CD4-positive, CD25-positive, alpha-beta regulatory T cell (primary cell): ENCODE results near the gene TACR1. TPM values are rescaled to one million over a fixed set of nuclear protein-coding genes. Genes with fewer than 3 reads are reported as not detected.

Experiments used
- ATAC-seq, 2 donors: fragments of 150-1000 bp; cut with Tn5 transposase; one replicate each; pipeline ENCODE4 v1.10.0; 2021; ENCODE audit warnings: low read depth in 2 of 2, moderate number of reproducible peaks in 2 of 2, moderate library complexity in 1 of 2
- DNase-seq, 3 donors: peaks; one replicate each; pipeline versions ENCODE4 v3.0.0 to v3.0.0-alpha.2; 2012 to 2022; ENCODE audit warnings: mixed read lengths in 1 of 3
- H3K27ac ChIP-seq: one replicate; pipeline ENCODE4 v1.7.0; 2013; ENCODE audit warnings: mild to moderate bottlenecking, low read length; ENCODE audit not compliant: insufficient read depth, poor library complexity, severe bottlenecking
- H3K27me3 ChIP-seq: one replicate; pipeline ENCODE4 v1.7.0; 2013; ENCODE audit warnings: low read length; ENCODE audit not compliant: control insufficient read depth, insufficient read depth
- H3K36me3 ChIP-seq: one replicate; pipeline ENCODE4 v1.7.0; 2013; ENCODE audit warnings: mild to moderate bottlenecking, low read length, moderate library complexity; ENCODE audit not compliant: control insufficient read depth, insufficient read depth
- H3K4me1 ChIP-seq: 2 replicates; pipeline ENCODE4 v1.7.0; 2013; ENCODE audit warnings: mild to moderate bottlenecking, low read length; ENCODE audit not compliant: insufficient read depth, control insufficient read depth, poor library complexity, severe bottlenecking
- H3K4me3 ChIP-seq: one replicate; pipeline ENCODE4 v1.7.0; 2013; ENCODE audit warnings: low read depth, mild to moderate bottlenecking, low read length, moderate library complexity
- H3K9me3 ChIP-seq, 2 experiments: 1 replicate in 1 of 2; 2 replicates in 1 of 2; pipeline ENCODE4 v1.7.0; 2013; ENCODE audit warnings: low read length in 2 of 2, mild to moderate bottlenecking in 1 of 2, moderate library complexity in 1 of 2; ENCODE audit not compliant: control insufficient read depth in 2 of 2
- H3K27ac Mint-ChIP-seq, 3 donors: one replicate each; pipeline ENCODE4 v1.8.0; 2020 to 2022; ENCODE audit warnings: mild to moderate bottlenecking in 3 of 3, mixed read lengths in 3 of 3, moderate library complexity in 2 of 3
- H3K27me3 Mint-ChIP-seq: one replicate; pipeline ENCODE4 v1.8.0; 2022; ENCODE audit warnings: mild to moderate bottlenecking, mixed read lengths
- H3K36me3 Mint-ChIP-seq: one replicate; pipeline ENCODE4 v1.8.0; 2020; ENCODE audit warnings: mixed read lengths
- H3K4me1 Mint-ChIP-seq, 4 donors: one replicate each; pipeline ENCODE4 v1.8.0; 2020 to 2022; ENCODE audit warnings: mixed read lengths in 4 of 4, mild to moderate bottlenecking in 1 of 4
- H3K4me3 Mint-ChIP-seq, 4 donors: one replicate each; pipeline ENCODE4 v1.8.0; 2020 to 2022; ENCODE audit warnings: mild to moderate bottlenecking in 4 of 4, mixed read lengths in 4 of 4, moderate library complexity in 3 of 4
- H3K9me3 Mint-ChIP-seq, 7 donors: one replicate each; pipeline ENCODE4 v1.8.0; 2020 to 2022; ENCODE audit warnings: mixed read lengths in 7 of 7, mild to moderate bottlenecking in 3 of 7, moderate library complexity in 2 of 7
- polyA plus RNA-seq, 4 donors: library from polyadenylated mRNA; unstranded; fragments of 300-500 nt; fragmentation: Illumina TruSeq; gene quantifications; one replicate each; pipeline ENCODE4 v1.2.3, GENCODE V29; 2021
- total RNA-seq: library from RNA; stranded (reverse); gene quantifications from one replicate; pipeline ENCODE4 v1.2.3, GENCODE V29; 2022

TACR1 gene
- total and polyA plus RNA-seq, 5 donors from 2014 or later: 0.09 TPM; not detected in 4

DNA sequence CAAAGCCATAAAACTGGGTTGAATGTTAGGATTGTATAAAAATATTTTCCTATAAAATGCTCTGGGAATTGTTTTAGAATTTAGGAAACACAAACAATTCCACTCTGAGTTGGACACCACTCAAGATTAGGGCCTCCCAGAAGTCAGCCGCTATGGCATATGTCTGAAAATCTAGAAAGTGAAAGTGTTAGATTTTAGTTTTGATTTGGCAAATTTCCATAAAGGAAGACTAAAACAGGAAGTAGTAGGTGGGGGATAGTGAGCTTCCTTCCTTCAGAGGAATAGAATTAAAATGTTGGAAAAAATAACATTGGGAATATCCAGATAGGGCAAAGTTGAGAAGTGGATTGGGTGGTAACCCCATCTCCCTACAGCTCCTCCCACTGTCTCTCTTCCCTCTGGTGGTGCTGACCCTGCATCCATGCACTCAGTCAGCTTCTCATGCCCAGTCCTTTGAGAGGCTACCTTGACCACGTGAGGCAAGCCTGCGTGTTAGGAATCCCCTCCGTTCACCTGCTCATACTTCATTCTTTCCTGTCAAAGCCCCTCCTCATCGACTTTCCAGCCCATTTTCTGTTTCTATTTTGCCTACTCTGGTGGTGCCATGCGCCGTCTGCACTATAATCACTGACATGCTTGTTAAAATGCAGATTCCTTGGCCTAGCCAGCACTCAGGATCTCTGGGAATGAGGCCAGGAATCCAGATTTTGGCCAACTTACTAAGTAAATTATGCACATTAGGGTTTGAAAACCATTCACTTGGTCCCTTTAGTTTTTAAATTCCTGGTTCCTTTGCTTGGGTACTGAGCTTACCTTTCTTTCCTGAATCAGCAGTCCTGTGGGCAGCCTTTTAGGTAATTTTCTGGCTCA, 157.4 kb downstream of the TACR1 start:
- Mint-ChIP-seq H3K4me3 (peak overlapping the region in 1 of 4 donors; percentile 9), H3K36me3 (peaks cover 13% of the 10 kb centered on the region), H3K4me1 (no peaks in the 10 kb centered on the region), H3K27ac (peak overlapping the region in 1 of 3 donors; percentile 58), H3K9me3 (peaks cover 0 to 2% (median 0%) of the 10 kb centered on the region in 7 donors), H3K27me3 (no peaks in the 10 kb centered on the region)
- Histone ChIP-seq H3K4me1 (no peaks in the 10 kb centered on the region), H3K27ac (no peak overlapping the region), H3K27me3 (no peaks in the 10 kb centered on the region), H3K36me3 (no peaks in the 10 kb centered on the region), H3K9me3 (no peaks in the 10 kb centered on the region), H3K4me3 (no peak overlapping the region)
- no peak for ATAC-seq
- no peak for DNase-seq

DNA sequence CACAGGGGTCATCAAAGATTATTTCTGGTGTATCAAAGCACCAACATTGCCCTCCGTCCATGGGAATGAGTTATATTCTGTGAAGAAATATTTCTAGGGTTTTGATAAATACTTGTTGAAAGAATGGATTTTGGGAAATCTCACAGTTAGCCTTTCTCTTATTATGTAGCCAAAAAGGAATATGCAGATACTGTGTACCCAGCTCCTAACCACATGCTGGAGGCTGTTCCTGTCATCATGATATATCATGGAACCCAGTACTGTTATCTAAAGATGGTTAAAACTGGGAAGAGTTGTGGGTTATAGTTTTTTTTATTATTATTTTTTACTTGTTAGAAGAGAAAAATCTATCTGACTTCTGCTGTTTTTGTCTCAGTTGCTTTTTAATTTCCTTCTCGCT, 158.1 kb downstream of the TACR1 start:
- Histone ChIP-seq H3K9me3 (no peaks in the 10 kb centered on the region), H3K36me3 (no peaks in the 10 kb centered on the region), H3K4me1 (no peaks in the 10 kb centered on the region), H3K4me3 (no peak overlapping the region), H3K27me3 (no peaks in the 10 kb centered on the region), H3K27ac (no peak overlapping the region)
- Mint-ChIP-seq H3K4me1 (no peaks in the 10 kb centered on the region), H3K4me3 (no peak overlapping the region), H3K27ac (no peak overlapping the region), H3K27me3 (no peaks in the 10 kb centered on the region), H3K36me3 (peaks cover 13% of the 10 kb centered on the region), H3K9me3 (peaks cover 0 to 2% (median 0%) of the 10 kb centered on the region in 7 donors)
- no peak for ATAC-seq
- no peak for DNase-seq

DNA sequence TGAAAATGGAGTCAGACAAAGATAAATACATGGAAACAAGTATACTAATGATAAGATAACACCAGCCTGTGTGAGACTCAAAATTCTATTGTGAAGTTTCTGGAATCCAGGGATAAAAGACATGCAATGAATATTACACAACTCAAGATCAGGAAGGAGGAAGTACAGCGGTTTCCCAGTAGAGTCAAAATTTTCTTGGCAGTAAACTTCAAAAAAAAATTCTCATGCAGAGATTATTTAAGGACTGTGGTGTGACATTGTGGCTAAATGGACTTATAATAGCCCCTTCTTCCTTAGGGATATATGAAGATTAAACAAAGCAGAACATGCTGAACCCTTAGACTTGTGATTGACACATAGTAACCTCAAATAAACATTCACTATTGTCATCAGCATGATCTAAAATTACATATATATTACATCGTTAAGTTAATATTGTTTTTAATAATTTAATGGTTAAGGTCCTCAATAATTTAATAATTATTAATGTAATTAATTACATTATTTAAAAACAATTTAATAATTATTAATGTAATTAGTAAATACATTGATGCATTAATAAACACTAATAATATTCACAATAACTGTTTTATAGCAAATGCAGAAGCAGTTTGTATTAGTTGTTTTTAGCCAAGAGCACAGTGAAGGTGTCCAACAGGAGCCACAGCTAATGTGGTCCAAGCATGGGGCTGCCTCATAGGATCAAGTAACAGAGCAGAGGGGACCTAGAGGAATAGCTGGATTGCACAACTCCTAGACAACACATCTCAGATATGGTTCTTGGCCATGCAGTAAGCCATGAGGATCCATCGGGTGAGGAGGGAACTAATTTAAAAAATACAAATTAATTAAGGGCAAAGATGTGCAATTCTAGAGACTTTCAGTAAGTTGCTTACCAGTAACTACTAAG, 163.6 kb downstream of the TACR1 start:
- no peaks in the 10 kb centered on the region for H3K4me1 ChIP-seq
- H3K9me3 ChIP-seq: no peaks in the 10 kb centered on the region
- DNase-seq (no peak), ATAC-seq (no peak)
- H3K4me1 Mint-ChIP-seq: no peaks in the 10 kb centered on the region
- H3K27me3 ChIP-seq: no peaks in the 10 kb centered on the region
- no peaks in the 10 kb centered on the region for H3K27me3 Mint-ChIP-seq
- no peak overlapping the region for H3K27ac Mint-ChIP-seq
- H3K36me3 ChIP-seq: no peaks in the 10 kb centered on the region
- no peak overlapping the region for H3K27ac ChIP-seq
- no peak overlapping the region for H3K4me3 Mint-ChIP-seq
- H3K4me3 ChIP-seq: no peak overlapping the region
- H3K36me3 Mint-ChIP-seq: no peaks in the 10 kb centered on the region
- peaks cover 0 to 1% (median 0%) of the 10 kb centered on the region in 7 donors for H3K9me3 Mint-ChIP-seq

DNA sequence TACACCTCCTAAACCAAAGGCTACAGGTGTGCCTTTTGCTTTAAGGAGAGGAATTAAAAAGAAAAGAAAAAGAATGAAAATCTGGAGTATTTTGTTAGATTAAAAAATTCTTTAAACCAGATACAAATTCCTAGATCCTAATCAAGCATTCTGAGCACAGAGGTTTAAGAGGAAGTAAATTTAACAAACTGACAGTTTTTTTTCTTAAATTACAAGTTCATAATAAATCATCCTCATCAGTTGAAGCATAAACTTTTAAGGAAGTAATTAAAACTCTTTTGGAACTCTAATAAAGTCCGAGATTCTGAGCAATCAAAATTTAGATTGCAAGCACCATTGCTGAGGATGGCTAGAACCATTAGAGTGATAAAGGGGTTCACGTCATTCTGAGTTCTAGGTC, 165.8 kb downstream of the TACR1 start:
- H3K4me1 Mint-ChIP-seq: peaks cover 0 to 4% (median 0%) of the 10 kb centered on the region in 4 donors
- no peak overlapping the region for H3K4me3 ChIP-seq
- peaks cover 0 to 1% (median 0%) of the 10 kb centered on the region in 7 donors for H3K9me3 Mint-ChIP-seq
- H3K27me3 Mint-ChIP-seq: no peaks in the 10 kb centered on the region
- no peaks in the 10 kb centered on the region for H3K27me3 ChIP-seq
- no peak overlapping the region for H3K27ac Mint-ChIP-seq
- no peak for ATAC-seq
- DNase-seq: no peak
- H3K9me3 ChIP-seq: no peaks in the 10 kb centered on the region
- no peaks in the 10 kb centered on the region for H3K36me3 Mint-ChIP-seq
- H3K4me1 ChIP-seq: no peaks in the 10 kb centered on the region
- H3K36me3 ChIP-seq: no peaks in the 10 kb centered on the region
- no peak overlapping the region for H3K27ac ChIP-seq
- no peak overlapping the region for H3K4me3 Mint-ChIP-seq

DNA sequence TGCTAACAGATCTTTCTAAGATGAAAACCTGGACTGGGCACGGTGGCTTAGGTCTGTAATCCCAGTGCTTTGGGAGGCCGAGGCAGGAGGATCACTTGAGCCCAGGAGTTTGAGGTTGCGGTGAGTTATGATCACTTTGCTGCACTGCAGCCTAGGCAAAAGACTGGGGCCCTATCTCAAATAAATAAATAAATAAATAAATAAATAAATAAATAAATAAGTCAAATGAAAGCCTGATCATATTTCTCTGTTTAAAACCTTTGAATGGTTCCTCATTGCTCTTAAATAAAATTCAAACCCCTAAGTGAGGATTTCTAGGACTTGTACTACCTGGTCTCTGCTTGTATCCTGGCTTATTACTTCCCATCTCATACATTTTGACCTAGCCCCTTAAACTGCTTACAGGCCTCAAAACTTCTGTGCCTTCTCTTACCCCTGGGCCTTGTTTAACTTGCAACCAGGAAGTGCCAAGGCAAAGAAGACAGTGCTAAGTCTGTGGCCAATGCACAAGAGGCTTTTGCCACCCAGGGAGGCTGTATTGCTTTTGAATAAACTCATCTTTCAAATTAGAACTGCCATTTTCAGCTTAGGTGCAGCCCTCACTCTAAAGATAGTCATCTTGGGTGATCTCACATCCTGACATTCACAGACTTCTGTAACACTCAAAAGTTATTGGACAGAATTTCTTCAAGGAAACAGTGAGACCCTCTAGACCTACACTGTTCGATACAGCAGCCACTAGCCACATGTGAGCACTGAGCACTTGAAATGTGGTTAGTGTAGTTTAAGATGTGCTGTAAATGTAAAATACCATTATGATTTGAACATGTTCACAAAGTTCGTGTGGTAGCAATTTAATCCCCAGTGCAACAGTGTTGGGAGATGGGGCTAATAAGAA, 167.2 kb downstream of the TACR1 start:
- peaks cover 0 to 4% (median 0%) of the 10 kb centered on the region in 4 donors for H3K4me1 Mint-ChIP-seq
- Histone ChIP-seq H3K27me3 (no peaks in the 10 kb centered on the region), H3K4me3 (no peak overlapping the region), H3K27ac (no peak overlapping the region), H3K9me3 (no peaks in the 10 kb centered on the region), H3K4me1 (no peaks in the 10 kb centered on the region), H3K36me3 (no peaks in the 10 kb centered on the region)
- peak overlapping the region in 1 of 3 donors; percentile 5 for H3K27ac Mint-ChIP-seq
- H3K27me3 Mint-ChIP-seq: no peaks in the 10 kb centered on the region
- H3K36me3 Mint-ChIP-seq: no peaks in the 10 kb centered on the region
- ATAC-seq (no peak), DNase-seq (no peak)
- peaks cover 0 to 1% (median 0%) of the 10 kb centered on the region in 7 donors for H3K9me3 Mint-ChIP-seq
- H3K4me3 Mint-ChIP-seq: no peak overlapping the region

DNA sequence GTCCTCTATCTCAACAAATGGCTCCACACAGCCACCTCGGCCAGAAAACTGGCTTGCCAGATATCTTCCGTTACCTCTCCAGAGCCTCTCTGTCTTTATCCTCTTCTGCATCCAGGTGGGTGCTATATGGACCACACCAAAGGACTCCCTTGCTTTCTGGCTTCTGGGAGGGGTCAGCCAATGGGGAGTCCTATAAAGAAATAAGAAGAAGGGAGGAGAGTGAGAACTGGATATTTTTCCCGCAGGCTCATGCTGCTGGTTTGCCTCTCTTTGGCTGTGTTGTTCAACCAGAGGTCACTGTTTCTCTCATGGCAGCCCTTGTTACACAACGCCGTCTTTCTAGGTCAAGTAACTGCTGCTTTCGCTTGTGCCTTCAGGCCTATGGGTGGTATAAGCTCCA, 168.1 kb downstream of the TACR1 start:
- H3K9me3 ChIP-seq: no peaks in the 10 kb centered on the region
- H3K4me1 Mint-ChIP-seq: peaks cover 0 to 4% (median 0%) of the 10 kb centered on the region in 4 donors
- no peak overlapping the region for H3K27ac Mint-ChIP-seq
- DNase-seq: no peak
- H3K36me3 Mint-ChIP-seq: no peaks in the 10 kb centered on the region
- H3K4me3 Mint-ChIP-seq: no peak overlapping the region
- no peak for ATAC-seq
- H3K27me3 ChIP-seq: no peaks in the 10 kb centered on the region
- H3K27ac ChIP-seq: no peak overlapping the region
- H3K4me1 ChIP-seq: no peaks in the 10 kb centered on the region
- no peaks in the 10 kb centered on the region for H3K36me3 ChIP-seq
- no peak overlapping the region for H3K4me3 ChIP-seq
- H3K9me3 Mint-ChIP-seq: peaks cover 0 to 1% (median 0%) of the 10 kb centered on the region in 7 donors
- H3K27me3 Mint-ChIP-seq: no peaks in the 10 kb centered on the region
